Measurements from ENCODE around the gene KIRREL2.

KIRREL2 gene

DNA sequence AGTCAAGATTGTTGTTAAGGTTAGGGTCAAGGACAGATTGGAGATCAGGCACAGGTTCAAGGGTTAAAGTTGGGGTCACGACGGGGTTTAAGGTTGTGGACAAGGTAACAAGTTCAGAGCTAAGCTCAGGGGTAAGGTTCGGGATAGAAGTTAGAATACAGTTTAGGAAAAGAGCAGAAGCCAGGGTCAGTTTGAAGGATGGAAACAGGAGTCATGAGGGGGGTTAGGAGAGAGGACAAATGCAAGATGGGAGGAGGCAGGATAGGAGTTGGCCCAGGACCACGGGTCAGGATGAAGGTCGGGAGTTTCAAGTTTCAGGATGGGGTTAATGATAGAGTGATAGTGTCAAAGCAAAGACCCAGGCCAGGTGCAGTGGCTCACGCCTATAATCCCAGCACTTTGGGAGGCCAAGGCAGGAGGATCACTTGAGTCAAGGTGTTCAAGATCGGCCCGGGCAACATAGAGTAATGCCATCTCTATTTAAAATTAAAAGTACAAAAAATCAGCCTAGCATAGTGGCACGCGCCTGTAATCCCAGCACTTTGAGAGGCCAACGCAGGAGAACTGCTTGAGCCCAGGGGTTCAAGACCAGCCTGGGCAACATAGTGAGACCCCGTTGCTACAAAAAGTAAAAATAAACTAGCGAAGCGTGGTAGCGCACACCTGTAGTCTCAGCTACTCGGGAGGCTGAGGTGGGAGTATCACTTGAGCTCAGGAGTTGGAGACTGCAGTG, 12.1 kb upstream of the KIRREL2 start:
- no peak for DNase-seq (ENCODE audit: low read depth in 2 of 2)

DNA sequence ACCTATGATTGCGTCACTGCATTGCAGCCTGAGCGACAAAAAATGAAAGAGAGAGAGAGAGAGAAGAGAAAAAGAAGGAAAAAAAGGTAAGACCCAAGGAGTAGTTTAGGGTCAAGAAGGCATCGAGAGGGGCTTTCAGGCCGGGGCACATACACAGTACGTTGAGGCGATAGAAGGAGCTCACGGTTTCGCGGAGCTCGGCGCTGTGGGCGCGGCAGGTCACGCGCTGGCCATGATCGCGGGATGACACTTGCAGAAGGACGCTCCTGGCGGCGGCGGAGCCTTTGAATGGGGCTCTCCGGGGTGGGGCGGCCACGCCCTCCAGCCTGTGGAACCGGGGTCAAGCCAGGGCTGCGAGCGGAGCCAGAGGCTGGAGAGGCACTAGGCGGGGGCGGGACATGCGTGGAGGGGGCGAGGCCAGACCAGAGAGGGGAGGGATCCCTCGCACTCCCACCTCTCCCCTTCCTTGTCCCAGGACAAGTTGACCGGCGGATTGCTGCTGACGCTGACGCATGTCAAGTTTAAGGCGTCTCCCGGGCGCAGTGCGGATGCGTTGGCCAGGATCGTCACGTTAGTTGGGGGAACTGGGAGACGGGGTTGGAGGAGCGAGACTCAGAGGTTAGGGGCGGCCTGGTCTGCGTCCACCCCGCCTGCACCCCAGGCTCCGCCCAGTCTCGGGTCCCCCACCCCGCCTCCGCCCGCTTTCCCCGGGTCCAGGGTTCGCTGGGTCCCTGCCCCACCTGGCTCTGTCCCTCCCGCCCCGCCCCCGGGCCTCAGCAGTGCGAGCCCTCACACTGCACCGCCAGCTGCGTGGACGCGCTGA, 11.3 kb upstream of the KIRREL2 start:
- DNase-seq (ENCODE audit: low read depth in 2 of 2) = no peak

- DNase-seq (ENCODE audit: low read depth in 2 of 2) = no peak
Measured at GRCh38 chr19:35846038-35846668, 10.6 kb upstream of the KIRREL2 start.

- DNase-seq (ENCODE audit: low read depth in 2 of 2) = no peak
Measured at GRCh38 chr19:35847911-35848310, 8.8 kb upstream of the KIRREL2 start.

DNA sequence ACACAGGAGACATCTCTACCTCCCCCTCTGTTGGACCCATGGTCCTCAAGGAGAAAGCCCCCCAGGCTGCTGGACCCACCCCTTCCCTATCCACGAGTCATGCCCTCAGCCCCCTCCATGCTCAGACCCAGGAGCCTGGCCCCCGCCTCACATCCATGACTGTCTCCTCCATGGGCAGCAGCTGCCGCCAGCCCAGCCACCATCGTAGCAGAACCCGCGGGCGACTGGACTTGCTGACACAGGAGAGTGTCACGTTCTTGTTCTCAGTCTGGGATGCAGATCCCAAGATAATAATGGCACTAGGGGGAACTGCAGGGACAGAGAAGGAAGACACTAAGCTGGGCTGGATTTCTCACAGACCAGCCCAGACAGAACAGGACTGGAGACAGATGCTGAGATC, 8.2 kb upstream of the KIRREL2 start:
- DNase-seq (ENCODE audit: low read depth in 2 of 2) = no peak

DNA sequence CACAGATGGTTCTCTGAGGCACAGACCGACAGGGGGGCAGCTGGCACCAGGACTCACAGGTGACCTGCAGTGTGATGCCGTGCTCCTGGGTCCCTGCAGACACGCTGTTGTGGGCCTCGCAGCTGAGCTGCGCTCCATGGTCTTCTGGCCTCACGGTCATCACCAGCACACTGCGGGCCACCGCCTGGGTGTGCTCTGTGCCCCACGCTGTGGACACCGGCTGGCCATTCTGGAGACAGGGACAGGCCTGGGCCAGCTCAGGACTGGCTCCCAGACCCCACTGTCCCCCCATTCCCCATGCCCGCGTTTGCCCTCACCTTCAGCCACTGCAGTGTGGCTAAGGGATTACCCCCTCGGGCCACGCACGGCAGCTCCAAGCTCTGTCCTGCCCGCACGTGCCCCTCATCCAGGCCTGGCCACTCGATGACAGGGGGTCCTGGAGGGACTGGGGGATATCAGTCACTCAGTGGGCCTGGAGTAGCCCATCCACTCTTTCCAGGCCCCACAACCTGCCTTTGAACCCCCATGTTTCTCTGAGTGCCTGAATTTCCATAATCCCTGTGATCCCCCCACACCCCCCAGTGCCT, 7.7 kb upstream of the KIRREL2 start:
- no peak for DNase-seq (ENCODE audit: low read depth in 2 of 2)

- DNase-seq (ENCODE audit: low read depth in 2 of 2) = no peak
Measured at GRCh38 chr19:35851213-35852028, 5.3 kb upstream of the KIRREL2 start.

DNA sequence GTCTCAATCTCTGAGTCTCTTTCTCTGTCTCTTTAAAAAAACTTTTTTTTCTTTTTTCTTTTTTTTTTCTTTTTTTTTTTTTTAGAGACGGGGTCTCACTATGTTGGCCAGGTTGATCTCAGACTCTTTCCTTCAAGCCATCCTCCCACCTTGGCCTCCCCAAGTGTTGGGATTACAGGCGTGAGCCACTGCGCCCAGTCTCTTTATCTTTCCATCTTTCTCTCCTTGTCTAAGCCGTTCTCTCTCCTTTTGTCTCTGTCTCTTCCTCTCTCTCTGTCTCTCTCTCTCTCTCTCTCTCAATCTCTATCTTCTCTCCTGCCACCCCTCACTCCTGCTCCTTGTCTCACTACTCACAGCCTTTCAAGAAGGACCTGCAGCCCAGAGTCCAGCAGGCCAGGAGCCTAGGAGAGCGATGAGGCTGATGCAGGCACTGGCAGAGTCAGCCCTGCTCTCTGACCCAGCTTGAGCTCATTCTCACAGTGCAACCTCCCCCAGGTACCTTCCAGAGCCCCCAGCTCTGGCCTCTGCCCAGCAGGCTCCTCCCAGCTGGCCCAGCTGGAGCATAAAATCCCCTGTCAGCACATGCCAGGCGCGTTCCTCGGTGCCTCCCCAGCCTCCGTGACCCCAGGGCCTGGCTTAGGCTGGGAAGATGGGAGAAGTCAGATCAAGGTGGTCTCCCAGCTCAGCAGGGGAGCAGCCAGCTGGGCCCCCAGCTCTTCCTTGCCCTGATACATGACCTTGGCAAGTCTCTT, 4.5 kb upstream of the KIRREL2 start, which contains the start of gene NPHS1:
NPHS1 (minus strand) TSS at position 476 of the 752 bp plus-strand sequence. CDS start 667 bp downstream, outside the sequence.
- no peak for DNase-seq (ENCODE audit: low read depth in 2 of 2)

GRCh38 chr19:35853038-35853756, 3.5 kb upstream of the KIRREL2 start:
- no peak for DNase-seq (ENCODE audit: low read depth in 2 of 2)

GRCh38 chr19:35858311-35858710, 1.6 kb downstream of the KIRREL2 start:
- DNase-seq (ENCODE audit: low read depth in 2 of 2) = no peak

DNA sequence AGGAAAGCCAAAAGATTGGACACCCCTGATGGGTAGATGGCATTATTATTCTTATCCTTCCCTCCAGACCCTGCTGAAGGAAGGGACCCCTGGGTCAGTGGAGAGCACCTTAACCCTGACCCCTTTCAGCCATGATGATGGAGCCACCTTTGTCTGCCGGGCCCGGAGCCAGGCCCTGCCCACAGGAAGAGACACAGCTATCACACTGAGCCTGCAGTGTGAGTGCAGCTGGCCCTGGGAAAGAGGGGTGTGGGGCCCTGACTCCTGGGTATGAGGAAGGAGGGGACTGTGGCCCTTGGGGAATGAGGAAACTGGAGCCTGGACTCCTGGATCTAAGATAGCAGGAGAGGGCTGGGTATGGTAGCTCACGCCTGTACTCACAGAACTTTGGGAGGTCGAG, 2.7 kb downstream of the KIRREL2 start:
- DNase-seq (ENCODE audit: low read depth in 2 of 2) = no peak

- no peak for DNase-seq (ENCODE audit: low read depth in 2 of 2)
Measured at GRCh38 chr19:35860436-35860817, 3.7 kb downstream of the KIRREL2 start.

DNA sequence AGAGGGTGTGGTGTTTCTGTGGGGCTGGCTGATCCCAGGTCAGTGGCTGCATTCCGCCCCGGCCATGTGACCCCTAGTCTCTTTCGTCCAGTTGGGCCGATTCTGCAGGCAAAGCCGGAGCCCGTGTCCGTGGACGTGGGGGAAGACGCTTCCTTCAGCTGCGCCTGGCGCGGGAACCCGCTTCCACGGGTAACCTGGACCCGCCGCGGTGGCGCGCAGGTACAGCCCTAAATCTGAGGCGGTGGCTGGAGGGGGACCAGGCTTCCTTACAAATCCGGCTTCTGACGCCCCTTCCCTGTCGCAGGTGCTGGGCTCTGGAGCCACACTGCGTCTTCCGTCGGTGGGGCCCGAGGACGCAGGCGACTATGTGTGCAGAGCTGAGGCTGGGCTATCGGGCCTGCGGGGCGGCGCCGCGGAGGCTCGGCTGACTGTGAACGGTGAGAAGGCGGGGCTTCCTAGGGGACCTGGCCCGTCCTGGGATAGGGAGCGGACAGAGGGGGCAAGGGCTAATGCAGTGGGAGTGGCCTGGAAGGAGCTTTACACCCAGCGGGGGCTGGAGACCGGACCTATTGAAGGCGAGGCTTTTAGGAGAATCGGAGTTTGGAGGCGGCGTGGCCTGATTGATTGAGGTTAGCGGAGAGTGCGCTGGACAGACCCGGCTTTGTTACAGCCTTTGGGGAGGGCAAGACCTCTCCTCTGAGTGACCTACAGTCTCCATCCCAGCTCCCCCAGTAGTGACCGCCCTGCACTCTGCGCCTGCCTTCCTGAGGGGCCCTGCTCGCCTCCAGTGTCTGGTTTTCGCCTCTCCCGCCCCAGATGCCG, 4.3 kb downstream of the KIRREL2 start:
- no peak for DNase-seq (ENCODE audit: low read depth in 2 of 2)

DNA sequence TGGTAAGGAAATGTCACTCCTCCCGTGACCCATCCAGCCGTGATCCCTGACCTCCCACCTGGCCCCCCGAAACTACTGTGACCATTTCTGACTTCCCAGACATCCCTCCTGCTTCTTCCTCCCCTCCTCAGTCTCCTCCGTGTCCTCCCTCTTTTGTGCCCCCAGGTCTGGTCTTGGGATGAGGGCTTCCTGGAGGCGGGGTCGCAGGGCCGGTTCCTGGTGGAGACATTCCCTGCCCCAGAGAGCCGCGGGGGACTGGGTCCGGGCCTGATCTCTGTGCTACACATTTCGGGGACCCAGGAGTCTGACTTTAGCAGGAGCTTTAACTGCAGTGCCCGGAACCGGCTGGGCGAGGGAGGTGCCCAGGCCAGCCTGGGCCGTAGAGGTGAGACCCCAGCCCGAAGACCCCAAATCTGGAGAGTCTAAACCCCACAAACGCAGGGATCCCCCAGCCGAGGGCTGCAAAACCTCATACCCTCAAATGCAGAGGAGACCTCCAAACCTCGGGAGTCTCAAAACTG, 5.0 kb downstream of the KIRREL2 start:
- no peak for DNase-seq (ENCODE audit: low read depth in 2 of 2)

- DNase-seq (ENCODE audit: low read depth in 2 of 2) = no peak
Measured at GRCh38 chr19:35862528-35862927, 5.8 kb downstream of the KIRREL2 start.

DNA sequence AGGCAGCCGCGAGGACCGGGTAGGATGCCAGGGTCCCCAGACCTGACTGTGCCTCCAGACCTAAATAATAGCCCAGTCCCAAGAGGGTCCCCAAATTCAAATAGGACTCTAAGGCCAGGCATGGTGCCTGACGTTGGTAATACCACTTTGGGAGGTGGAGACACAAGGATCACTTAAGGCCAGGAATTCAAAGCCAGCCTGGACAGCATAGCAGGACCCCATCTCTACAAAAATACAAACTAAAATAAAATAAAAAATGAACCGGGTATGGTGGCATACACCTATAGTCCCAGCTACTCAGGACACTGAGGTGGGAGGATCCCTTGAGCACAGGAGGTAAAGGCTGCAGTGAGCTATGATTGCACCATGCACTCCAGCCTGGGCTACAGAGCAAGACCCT, 6.3 kb downstream of the KIRREL2 start:
- DNase-seq (ENCODE audit: low read depth in 2 of 2) = no peak

GRCh38 chr19:35868172-35868822, 11.6 kb downstream of the KIRREL2 start, which contains the start of gene APLP1:
APLP1 (plus strand) TSS chr19:35868574; CDS start chr19:35868637, 63 bp downstream.
- peak; percentile 47 to 72 for DNase-seq (ENCODE audit: low read depth in 2 of 2)

DNA sequence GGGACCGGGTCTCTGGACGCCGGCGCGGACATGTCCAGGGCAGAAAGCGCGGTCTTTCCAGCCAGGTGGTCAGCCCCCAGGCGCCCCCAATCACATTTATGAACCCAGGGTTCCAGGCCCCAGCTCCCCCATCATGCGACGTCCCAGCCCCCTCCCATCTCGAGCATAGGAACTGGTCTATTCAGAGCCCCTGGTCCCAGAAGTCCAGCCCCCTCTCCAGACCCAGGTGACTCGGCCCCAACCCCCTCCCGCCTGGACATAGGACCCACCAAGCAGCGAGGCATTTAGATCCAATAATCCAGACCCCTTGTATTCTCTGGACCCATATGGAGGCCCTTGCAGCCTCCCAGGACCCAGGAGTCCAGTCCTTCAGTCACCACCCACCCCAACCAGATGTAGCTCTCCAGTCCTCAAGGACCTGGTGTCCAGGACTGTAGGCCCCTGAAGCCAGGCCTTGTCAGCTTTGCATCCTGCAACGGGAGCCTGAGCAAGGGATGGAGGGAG, 12.2 kb downstream of the KIRREL2 start:
- DNase-seq (ENCODE audit: low read depth in 2 of 2) = no peak
